Measurements from ENCODE around the gene TST.

DNA sequence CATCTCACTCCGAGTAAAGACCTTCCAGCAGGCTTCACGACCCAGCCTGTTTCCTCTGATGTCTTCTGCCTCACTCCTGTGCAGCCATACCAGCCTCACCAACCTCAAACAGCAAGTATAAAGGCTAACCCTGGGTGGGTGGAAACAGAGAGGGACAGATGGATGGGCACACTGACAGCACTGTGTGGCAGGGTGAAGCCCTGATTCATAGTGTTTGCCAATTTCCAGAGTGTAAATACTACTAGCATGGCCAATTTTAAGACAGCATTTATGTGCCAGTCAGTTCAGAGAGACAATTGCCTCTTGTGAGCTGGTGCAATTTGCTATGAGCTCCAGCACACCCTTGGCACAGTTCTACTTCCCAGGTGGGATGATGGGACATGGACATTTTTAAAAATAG, 21.5 kb downstream of the TST start:
- TF ChIP-seq POLR2AphosphoS5 (IDR thresholded peaks at IDR 0.05) (no peak), CTCF (IDR thresholded peaks at IDR 0.05; ENCODE audit: poor library complexity, severe bottlenecking) (no peak), TAF1 (IDR thresholded peaks at IDR 0.05; ENCODE audit: low read depth) (no peak)
